ENCODE data around the gene CTU2. TPM values are rescaled to one million over a fixed set of nuclear protein-coding genes. Genes with fewer than 3 reads are reported as not detected.

Gene CTU2
- total and polyA plus RNA-seq, 2 donors (not counting 1 experiment from before 2014, with no cell fraction given) = 18.4 to 23.7 TPM

- 82% methylated on average over 4 of the region's 4 CpGs for WGBS (ENCODE audit: insufficient coverage)
- H4K20me1 ChIP-seq (ENCODE audit: control insufficient read depth, insufficient read depth, low read length, poor library complexity, severe bottlenecking) = no peaks in the 10 kb centered on the region
- peaks cover 0 to under 1% of the 10 kb centered on the region in 2 experiments for H3K36me3 ChIP-seq (replicated peaks in 1 of 2; ENCODE audit: control extremely low read depth in 1 of 2, control insufficient read depth in 1 of 2, extremely low read depth in 1 of 2, insufficient read depth in 2 of 2, low read length in 1 of 2)
- H3K9me3 ChIP-seq (ENCODE audit: control extremely low read depth in 1 of 3, control insufficient read depth in 2 of 3, insufficient read depth in 1 of 3, low read length in 2 of 3) = no peaks in the 10 kb centered on the region
- H3K79me2 ChIP-seq (ENCODE audit: control insufficient read depth, insufficient read depth, low read length) = peaks cover 27% of the 10 kb centered on the region
- no peak overlapping the region for H2AFZ ChIP-seq (ENCODE audit: insufficient read depth, low read depth, low read length, poor library complexity, severe bottlenecking)
- no peak overlapping the region for H3K9ac ChIP-seq (ENCODE audit: low read length)
- H3K27ac ChIP-seq (ENCODE audit: low read length in 2 of 2) = no peak overlapping the region
- peak overlapping the region; percentile 61 for H3K27ac Mint-ChIP-seq
- intact Hi-C loops (cut with micrococcal nuclease) = no loop called here
- H3K4me3 ChIP-seq (ENCODE audit: control extremely low read depth in 1 of 5, extremely low read depth in 1 of 5, insufficient read depth in 1 of 5, low read depth in 2 of 5, low read length in 4 of 5) = no peak overlapping the region
- CTCF ChIA-PET = interaction anchor here (1.0 to 3.0 kb wide), 7 partner anchors 9 to 72 kb away, joined by 3 to 13 read pairs (median 4); partner anchors contain the start of gene IL17C
- DNase-seq (no peak), ATAC-seq (ENCODE audit: low read depth) (no peak)
- H3K9me3 Mint-ChIP-seq (ENCODE audit: insufficient read depth) = no peaks in the 10 kb centered on the region
- H3K27me3 ChIP-seq (replicated peaks in 1 of 4; ENCODE audit: control extremely low read depth in 1 of 4, control insufficient read depth in 3 of 4, insufficient read depth in 4 of 4, low read length in 3 of 4) = no peaks in the 10 kb centered on the region
- H3K4me1 Mint-ChIP-seq = peaks cover 29% of the 10 kb centered on the region
- no peak for TF ChIP-seq CTCF (IDR thresholded peaks at IDR 0.05)
- POLR2A ChIA-PET = interaction anchor here (0.6 kb wide), 1 partner anchor 134 kb away, joined by 3 read pairs; no protein-coding TSS in a partner anchor
- H3K4me2 ChIP-seq (replicated peaks; ENCODE audit: low read depth, low read length, poor library complexity, severe bottlenecking) = no peak overlapping the region
- H3K27me3 Mint-ChIP-seq = no peaks in the 10 kb centered on the region
- peaks cover 18 to 30% of the 10 kb centered on the region in 2 donors for H3K4me1 ChIP-seq (ENCODE audit: control insufficient read depth in 2 of 2, insufficient read depth in 2 of 2, low read length in 2 of 2)
- peak overlapping the region; percentile 80 for H3K4me3 Mint-ChIP-seq
Measured at GRCh38 chr16:88665148-88665547, 41.2 kb upstream of the CTU2 start.

- Histone ChIP-seq H2AFZ (ENCODE audit: insufficient read depth, low read depth, low read length, poor library complexity, severe bottlenecking) (no peak overlapping the region), H3K4me1 (ENCODE audit: control insufficient read depth in 2 of 2, insufficient read depth in 2 of 2, low read length in 2 of 2) (peaks cover 18 to 29% of the 10 kb centered on the region in 2 donors), H4K20me1 (ENCODE audit: control insufficient read depth, insufficient read depth, low read length, poor library complexity, severe bottlenecking) (no peaks in the 10 kb centered on the region), H3K4me3 (ENCODE audit: control extremely low read depth in 1 of 5, extremely low read depth in 1 of 5, insufficient read depth in 1 of 5, low read depth in 2 of 5, low read length in 4 of 5) (no peak overlapping the region), H3K9ac (ENCODE audit: low read length) (no peak overlapping the region), H3K79me2 (ENCODE audit: control insufficient read depth, insufficient read depth, low read length) (peaks cover 24% of the 10 kb centered on the region), H3K27me3 (replicated peaks in 1 of 4; ENCODE audit: control extremely low read depth in 1 of 4, control insufficient read depth in 3 of 4, insufficient read depth in 4 of 4, low read length in 3 of 4) (no peaks in the 10 kb centered on the region), H3K27ac (ENCODE audit: low read length in 2 of 2) (no peak overlapping the region), H3K4me2 (replicated peaks; ENCODE audit: low read depth, low read length, poor library complexity, severe bottlenecking) (no peak overlapping the region), H3K36me3 (replicated peaks in 1 of 2; ENCODE audit: control extremely low read depth in 1 of 2, control insufficient read depth in 1 of 2, extremely low read depth in 1 of 2, insufficient read depth in 2 of 2, low read length in 1 of 2) (no peaks in the 10 kb centered on the region), H3K9me3 (ENCODE audit: control extremely low read depth in 1 of 3, control insufficient read depth in 2 of 3, insufficient read depth in 1 of 3, low read length in 2 of 3) (no peaks in the 10 kb centered on the region)
- Mint-ChIP-seq H3K9me3 (ENCODE audit: insufficient read depth) (no peaks in the 10 kb centered on the region), H3K27me3 (no peaks in the 10 kb centered on the region), H3K4me1 (peaks cover 28% of the 10 kb centered on the region), H3K4me3 (no peak overlapping the region), H3K27ac (peak overlapping the region; percentile 61)
- TF ChIP-seq CTCF (IDR thresholded peaks at IDR 0.05) (no peak), EZH2 (IDR thresholded peaks at IDR 0.05; ENCODE audit: borderline replicate concordance, insufficient read depth, low read depth, low read length, poor library complexity, severe bottlenecking) (no peak)
- no CpG with 5 or more reads among the region's 3 CpGs for WGBS (ENCODE audit: insufficient coverage)
- ChIA-PET POLR2A (interaction anchor here (0.6 kb wide), 1 partner anchor 134 kb away, joined by 3 read pairs; no protein-coding TSS in a partner anchor), CTCF (interaction anchor here (1.2 to 3.0 kb wide), 5 partner anchors 9 to 72 kb away, joined by 3 to 13 read pairs (median 4); no protein-coding TSS in a partner anchor)
- DNase-seq = no peak
- no peak for ATAC-seq (ENCODE audit: low read depth)
- intact Hi-C loops (cut with micrococcal nuclease) = no loop called here
Measured at GRCh38 chr16:88665570-88665969, 40.7 kb upstream of the CTU2 start.
